Endothelial cell (in vitro differentiated cells): Measurements from ENCODE around the gene LENG9. TPM values are rescaled to one million over a fixed set of nuclear protein-coding genes. Genes with fewer than 3 reads are reported as not detected.

Experiments used
- DNase-seq: peaks from one replicate; pipeline ENCODE4 v3.0.0; 2021; ENCODE audit warnings: low spot score
- H3K27ac Mint-ChIP-seq: one replicate; pipeline ENCODE4 v1.8.0; 2021; ENCODE audit warnings: mixed read lengths, inconsistent platforms; ENCODE audit not compliant: unreplicated experiment
- H3K27me3 Mint-ChIP-seq: one replicate; pipeline ENCODE4 v1.8.0; 2021; ENCODE audit warnings: mild to moderate bottlenecking, moderate library complexity, mixed read lengths, inconsistent platforms; ENCODE audit not compliant: unreplicated experiment
- H3K36me3 Mint-ChIP-seq: one replicate; pipeline ENCODE4 v1.8.0; 2021; ENCODE audit warnings: mild to moderate bottlenecking, low read depth, mixed read lengths, inconsistent platforms; ENCODE audit not compliant: unreplicated experiment
- H3K4me1 Mint-ChIP-seq: one replicate; pipeline ENCODE4 v1.8.0; 2021; ENCODE audit warnings: mild to moderate bottlenecking, mixed read lengths, inconsistent platforms; ENCODE audit not compliant: unreplicated experiment
- H3K4me3 Mint-ChIP-seq: one replicate; pipeline ENCODE4 v1.8.0; 2021; ENCODE audit warnings: mild to moderate bottlenecking, mixed read lengths, inconsistent platforms; ENCODE audit not compliant: unreplicated experiment
- H3K9me3 Mint-ChIP-seq: one replicate; pipeline ENCODE4 v1.8.0; 2021; ENCODE audit warnings: mixed read lengths, inconsistent platforms; ENCODE audit not compliant: unreplicated experiment
- CTCF ChIP-seq: fragments of 200-600 bp; sonication (generic); IDR thresholded peaks from one replicate; pipeline ENCODE4 v1.5.0; 2021; ENCODE audit warnings: antibody characterized with exemption; ENCODE audit not compliant: unreplicated experiment
- total RNA-seq: library from RNA; stranded (reverse); fragmentation: NEBNext Ultra II Directional; extraction: Animal tissue kit (Norgen Biotek cat#: 25700); gene quantifications from one replicate; pipeline ENCODE4 v1.2.1, GENCODE V29; 2021; ENCODE audit not compliant: unreplicated experiment

Gene LENG9
- total RNA-seq, 1 donor from 2014 or later = 3.4 TPM

- H3K9me3 Mint-ChIP-seq = peaks cover 6% of the 10 kb centered on the region
- peak; percentile 68 for TF ChIP-seq CTCF
These were observed 17.9 kb upstream of the LENG9 start for GRCh38 chr19:54481326-54481930.

GRCh38 chr19:54480051-54480450 lies 16.5 kb upstream of the LENG9 start:
- Mint-ChIP-seq H3K27ac (no peak overlapping the region), H3K27me3 (no peaks in the 10 kb centered on the region), H3K36me3 (no peaks in the 10 kb centered on the region), H3K9me3 (peaks cover 6% of the 10 kb centered on the region), H3K4me1 (no peaks in the 10 kb centered on the region), H3K4me3 (no peak overlapping the region)
- no peak for DNase-seq
- no peak for TF ChIP-seq CTCF

More at GRCh38 chr19:54481326-54481930, 17.9 kb upstream of the LENG9 start:
- Mint-ChIP-seq H3K27ac (no peak overlapping the region), H3K36me3 (no peaks in the 10 kb centered on the region), H3K27me3 (no peaks in the 10 kb centered on the region), H3K4me1 (no peaks in the 10 kb centered on the region), H3K4me3 (no peak overlapping the region)
- peak; percentile 64 for DNase-seq

- TF ChIP-seq CTCF = peak; percentile 56
- Mint-ChIP-seq H3K36me3 (no peaks in the 10 kb centered on the region), H3K4me1 (no peaks in the 10 kb centered on the region), H3K27ac (no peak overlapping the region), H3K4me3 (no peak overlapping the region), H3K27me3 (no peaks in the 10 kb centered on the region), H3K9me3 (no peaks in the 10 kb centered on the region)
- DNase-seq = peak; percentile 50
These were observed 15.2 kb upstream of the LENG9 start for GRCh38 chr19:54478677-54479266.

- no peaks in the 10 kb centered on the region for H3K27me3 Mint-ChIP-seq
These were observed 14.1 kb upstream of the LENG9 start for GRCh38 chr19:54477650-54478049.

More at GRCh38 chr19:54477650-54478049, 14.1 kb upstream of the LENG9 start:
- no peaks in the 10 kb centered on the region for H3K9me3 Mint-ChIP-seq
- DNase-seq = no peak
- no peak for TF ChIP-seq CTCF
- no peak overlapping the region for H3K4me3 Mint-ChIP-seq
- no peak overlapping the region for H3K27ac Mint-ChIP-seq
- H3K36me3 Mint-ChIP-seq = no peaks in the 10 kb centered on the region
- H3K4me1 Mint-ChIP-seq = peaks cover 4% of the 10 kb centered on the region
